ENCODE measurements around the gene TUBD1.

GRCh38 chr17:59830007-59830630, 62.6 kb downstream of the TUBD1 start:
- TF ChIP-seq POLR2A (IDR thresholded peaks at IDR 0.05; ENCODE audit: low read depth, low read length) = no peak
- no peak for TF ChIP-seq TAF1 (IDR thresholded peaks at IDR 0.05; ENCODE audit: borderline replicate concordance, low read depth, low read length)

All from GM12892 (cell line).